ENCODE data around the gene MRPS10. TPM values are rescaled to one million over a fixed set of nuclear protein-coding genes. Genes with fewer than 3 reads are reported as not detected.
"Not testable (repeated sequence)": the region's sequence is repeated elsewhere in the genome, so short reads cannot be mapped to it uniquely, and the experiment has no call there.

Gene MRPS10
- total and polyA plus RNA-seq, 10 of the 15 experiments (the other 5 are each of a cell fraction or from before 2014, with no cell fraction given) = 28.5 to 83.3 (median 52.8) TPM

DNA sequence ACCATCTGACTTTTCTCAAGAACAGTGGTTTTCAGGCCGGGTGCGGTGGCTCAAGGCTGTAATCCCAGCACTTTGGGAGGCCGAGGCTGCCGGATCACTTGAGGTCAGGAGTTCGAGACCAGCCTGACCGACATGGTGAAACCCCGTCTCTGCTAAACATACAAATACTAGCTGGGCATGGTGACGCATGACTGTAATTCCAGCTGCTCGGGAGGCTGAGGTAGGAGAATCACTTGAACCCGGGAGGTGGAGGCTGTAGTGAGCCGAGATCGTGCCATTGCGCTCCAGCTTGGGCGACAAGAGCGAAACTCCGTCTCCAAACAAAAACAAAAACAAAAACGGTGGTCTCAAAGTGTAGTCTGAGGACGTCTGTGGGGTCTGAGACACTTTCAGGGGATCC lies 1.2 kb downstream of the MRPS10 start:
- TF ChIP-seq, protein P1, sequence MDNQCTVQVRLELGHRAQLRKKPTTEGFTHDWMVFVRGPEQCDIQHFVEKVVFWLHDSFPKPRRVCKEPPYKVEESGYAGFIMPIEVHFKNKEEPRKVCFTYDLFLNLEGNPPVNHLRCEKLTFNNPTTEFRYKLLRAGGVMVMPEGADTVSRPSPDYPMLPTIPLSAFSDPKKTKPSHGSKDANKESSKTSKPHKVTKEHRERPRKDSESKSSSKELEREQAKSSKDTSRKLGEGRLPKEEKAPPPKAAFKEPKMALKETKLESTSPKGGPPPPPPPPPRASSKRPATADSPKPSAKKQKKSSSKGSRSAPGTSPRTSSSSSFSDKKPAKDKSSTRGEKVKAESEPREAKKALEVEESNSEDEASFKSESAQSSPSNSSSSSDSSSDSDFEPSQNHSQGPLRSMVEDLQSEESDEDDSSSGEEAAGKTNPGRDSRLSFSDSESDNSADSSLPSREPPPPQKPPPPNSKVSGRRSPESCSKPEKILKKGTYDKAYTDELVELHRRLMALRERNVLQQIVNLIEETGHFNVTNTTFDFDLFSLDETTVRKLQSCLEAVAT (IDR thresholded peaks at IDR 0.05) = peak; percentile 85
- H3K27me3 ChIP-seq (replicated peaks in 1 of 2; ENCODE audit: control insufficient read depth in 2 of 2, insufficient read depth in 2 of 2, low read length in 1 of 2); BruUV-seq (replicated peaks); in situ Hi-C loops (cut with MboI); H4K20me1 ChIP-seq (ENCODE audit: control insufficient read depth, insufficient read depth); ATAC-seq; DNase-seq (ENCODE audit: low read depth, low spot score); H3K9me3 ChIP-seq (replicated peaks; ENCODE audit: control insufficient read depth, insufficient read depth, low read length); FAIRE-seq; H3K36me3 ChIP-seq (ENCODE audit: control insufficient read depth in 2 of 2, insufficient read depth in 2 of 2, low read length in 1 of 2); H3K27ac ChIP-seq (ENCODE audit: control insufficient read depth, insufficient read depth); H2AFZ ChIP-seq (ENCODE audit: control insufficient read depth, low read depth, low read length); H3K9ac ChIP-seq (ENCODE audit: control insufficient read depth, insufficient read depth, low read length): not testable (repeated sequence)
- Histone ChIP-seq H3K79me2 (ENCODE audit: control insufficient read depth, insufficient read depth, low read length) (peaks cover 12% of the 10 kb centered on the region), H3K4me2 (ENCODE audit: control insufficient read depth, insufficient read depth) (peak overlapping the region; percentile 45; the same call in 1 of the 2 replicates), H3K4me1 (ENCODE audit: control insufficient read depth, insufficient read depth, low read length) (peaks cover 14% of the 10 kb centered on the region; the same call in 1 of the 2 replicates), H3K4me3 (peak overlapping the region; percentile 85)
- WGBS (ENCODE audit: insufficient coverage, insufficient replicate concordance, low lambda C conversion rate, missing lambda C conversion rate) = 85% methylated on average over 18 of the region's 18 CpGs
- SMC1A ChIA-PET (ENCODE audit: uncharacterized antibody, unreplicated experiment) = interaction anchor here (1.1 to 1.2 kb wide), 5 partner anchors 13 to 295 kb away, joined by 3 to 5 read pairs (median 4); partner anchors contain the start of genes BYSL and MED20
- intact Hi-C loops (cut with micrococcal nuclease; ENCODE audit: unreplicated experiment) = loop anchor here (2.0 to 5.0 kb wide), 2 partner anchors 296 to 331 kb away; partner anchors contain the start of genes BYSL and MED20
- POLR2A ChIA-PET = interaction anchor here (0.5 to 1.2 kb wide), 5 partner anchors 8 to 716 kb away, joined by 3 to 7 read pairs (median 4); partner anchors contain the start of genes BYSL and MED20
- RAD21 ChIA-PET (ENCODE audit: unreplicated experiment) = interaction anchor here (0.8 to 4.6 kb wide), 5 partner anchors 172 to 331 kb away, joined by 3 to 28 read pairs (median 3); partner anchors contain the start of genes BYSL and MED20
- CTCF ChIA-PET = interaction anchor here (0.6 to 7.8 kb wide), 12 partner anchors 9 to 430 kb away, joined by 3 to 68 read pairs (median 6); partner anchors contain the start of genes BYSL and MED20

DNA sequence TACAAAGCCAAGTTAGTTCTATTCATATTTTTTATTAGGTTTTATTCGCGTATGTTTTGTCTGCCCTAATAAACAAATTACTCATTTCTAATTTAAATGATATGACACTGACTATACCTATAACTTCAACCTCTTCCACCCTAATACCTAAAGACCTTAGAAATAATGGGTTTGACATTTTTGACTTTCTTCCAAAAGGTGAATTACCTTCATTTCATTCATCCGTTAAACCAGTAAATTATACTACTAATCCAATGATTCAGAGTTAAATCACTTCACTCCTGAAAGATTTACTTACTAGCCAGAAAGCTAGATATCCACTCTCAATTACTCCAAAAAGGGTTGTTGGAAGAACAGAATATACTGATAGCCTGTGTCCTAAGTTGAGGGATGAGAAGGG lies 5.2 kb downstream of the MRPS10 start:
- Histone ChIP-seq H4K20me1 (ENCODE audit: control insufficient read depth, insufficient read depth) (no peaks in the 10 kb centered on the region), H3K9ac (ENCODE audit: control insufficient read depth, insufficient read depth, low read length) (no peak overlapping the region), H3K36me3 (ENCODE audit: control insufficient read depth in 2 of 2, insufficient read depth in 2 of 2, low read length in 1 of 2) (peaks cover 5 to 30% of the 10 kb centered on the region in 2 experiments), H3K27ac (ENCODE audit: control insufficient read depth, insufficient read depth) (no peak overlapping the region), H2AFZ (ENCODE audit: control insufficient read depth, low read depth, low read length) (no peak overlapping the region), H3K9me3 (replicated peaks; ENCODE audit: control insufficient read depth, insufficient read depth, low read length) (no peaks in the 10 kb centered on the region), H3K79me2 (ENCODE audit: control insufficient read depth, insufficient read depth, low read length) (peaks cover 9% of the 10 kb centered on the region), H3K4me3 (no peak overlapping the region), H3K4me2 (ENCODE audit: control insufficient read depth, insufficient read depth) (no peak overlapping the region), H3K27me3 (replicated peaks in 1 of 2; ENCODE audit: control insufficient read depth in 2 of 2, insufficient read depth in 2 of 2, low read length in 1 of 2) (no peaks in the 10 kb centered on the region), H3K4me1 (ENCODE audit: control insufficient read depth, insufficient read depth, low read length) (peaks cover 22% of the 10 kb centered on the region)
- intact Hi-C loops (cut with micrococcal nuclease; ENCODE audit: unreplicated experiment) (loop anchor here (5.0 kb wide), 2 partner anchors 270 to 430 kb away; partner anchors contain the start of genes CCND3 and PRICKLE4), in situ Hi-C loops (cut with MboI) (no loop called here)
- SMC1A ChIA-PET (ENCODE audit: uncharacterized antibody, unreplicated experiment) = interaction anchor here (0.7 to 5.2 kb wide), 9 partner anchors 13 to 169 kb away, joined by 3 to 49 read pairs (median 4); no protein-coding TSS in a partner anchor
- CTCF ChIA-PET = interaction anchor here (0.7 to 7.8 kb wide), 7 partner anchors 13 to 335 kb away, joined by 3 to 68 read pairs (median 22); no protein-coding TSS in a partner anchor
- no TSS peak for BruUV-seq (replicated peaks)
- FAIRE-seq (no peak), DNase-seq (ENCODE audit: low read depth, low spot score) (no peak), ATAC-seq (no peak)
- POLR2A ChIA-PET = interaction anchor here (1.1 to 1.2 kb wide), 2 partner anchors 14 to 316 kb away, joined by 3 read pairs; no protein-coding TSS in a partner anchor
- RAD21 ChIA-PET (ENCODE audit: unreplicated experiment) = interaction anchor here (0.6 to 2.9 kb wide), 5 partner anchors 12 to 133 kb away, joined by 3 to 17 read pairs (median 3); no protein-coding TSS in a partner anchor
- 78% methylated on average over 3 of the region's 3 CpGs for WGBS (ENCODE audit: insufficient coverage, insufficient replicate concordance, low lambda C conversion rate, missing lambda C conversion rate)
- no peak for TF ChIP-seq BACH1 (IDR thresholded peaks at IDR 0.05; ENCODE audit: borderline replicate concordance)
- no peak for TF ChIP-seq NR2F1 (conservative IDR thresholded peaks at IDR 0.05)
- TF ChIP-seq REST (IDR thresholded peaks at IDR 0.05; ENCODE audit: low read depth, low read length) = no peak

Data from GM12878 (cell line).